Superior temporal gyrus (tissue), 1 donor: Measurements from ENCODE around the gene SPINT3.

Experiments used
- DNase-seq: peaks from one replicate; pipeline ENCODE4 v3.0.0-alpha.2; 2016; ENCODE audit errors: extremely low spot score

The SPINT3 gene

GRCh38 chr20:45515147-45515913 lies at the start of gene SPINT3:
SPINT3 (minus strand) TSS chr20:45515622; CDS start chr20:45515608, 14 bp downstream.
- no peak for DNase-seq

GRCh38 chr20:45564760-45565276 lies 49.4 kb upstream of the SPINT3 start:
- no peak for DNase-seq

- DNase-seq, result no peak
Observed at GRCh38 chr20:45555198-45555597, 39.8 kb upstream of the SPINT3 start.

DNA sequence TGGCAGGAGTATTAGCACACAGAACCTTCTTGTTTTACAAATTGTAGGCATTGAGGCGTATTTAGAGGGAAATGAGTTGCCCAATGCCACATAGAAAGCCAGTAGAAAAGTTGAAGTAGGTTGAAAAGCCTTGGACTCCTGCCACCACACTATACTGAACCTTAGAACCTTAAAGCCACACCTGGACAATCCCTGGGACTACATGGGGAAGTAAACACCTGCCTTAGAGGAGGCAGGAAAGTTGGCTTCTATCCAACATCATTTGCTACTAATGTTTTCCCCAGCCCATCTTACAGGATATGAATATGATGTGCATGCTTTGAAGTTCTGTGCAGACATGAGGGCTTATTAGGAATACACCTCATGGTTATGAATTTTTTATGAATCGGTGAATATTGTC lies 37.0 kb upstream of the SPINT3 start:
- no peak for DNase-seq

GRCh38 chr20:45550765-45551164 lies 35.3 kb upstream of the SPINT3 start:
- no peak for DNase-seq

GRCh38 chr20:45548410-45548809 lies 33.0 kb upstream of the SPINT3 start:
- no peak for DNase-seq

DNA sequence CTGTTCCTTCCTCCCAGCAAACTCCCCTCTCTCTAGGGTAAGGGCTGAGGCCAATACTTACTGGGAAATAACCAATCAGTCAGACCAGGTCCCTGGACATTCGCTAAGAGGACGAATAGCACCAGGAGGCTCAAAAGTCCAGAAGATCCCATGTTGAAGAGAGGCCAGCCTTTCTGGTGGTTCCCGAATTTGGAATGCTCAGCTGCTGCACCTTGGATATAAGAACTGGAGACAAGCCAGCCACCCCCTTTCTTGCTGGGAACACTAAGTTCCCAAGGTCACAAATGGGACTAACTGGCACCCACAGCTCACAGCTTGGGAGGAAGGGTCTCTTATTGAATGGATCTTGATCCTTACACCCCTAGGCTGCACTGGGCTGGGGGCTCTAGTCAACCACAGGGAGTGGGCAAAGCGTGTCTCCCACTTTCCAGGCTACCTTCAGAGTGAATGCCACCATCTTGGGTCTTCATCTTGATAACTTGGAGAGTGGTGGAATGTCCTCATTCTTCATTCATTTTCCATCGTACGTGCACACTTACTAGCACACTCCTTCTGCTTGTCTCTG lies 31.9 kb upstream of the SPINT3 start, which contains the start of gene EPPIN:
TSS of gene EPPIN (minus strand) at position 196 of the 565 bp plus-strand sequence. CDS start at position 152, 44 bp downstream.
- no peak for DNase-seq

DNA sequence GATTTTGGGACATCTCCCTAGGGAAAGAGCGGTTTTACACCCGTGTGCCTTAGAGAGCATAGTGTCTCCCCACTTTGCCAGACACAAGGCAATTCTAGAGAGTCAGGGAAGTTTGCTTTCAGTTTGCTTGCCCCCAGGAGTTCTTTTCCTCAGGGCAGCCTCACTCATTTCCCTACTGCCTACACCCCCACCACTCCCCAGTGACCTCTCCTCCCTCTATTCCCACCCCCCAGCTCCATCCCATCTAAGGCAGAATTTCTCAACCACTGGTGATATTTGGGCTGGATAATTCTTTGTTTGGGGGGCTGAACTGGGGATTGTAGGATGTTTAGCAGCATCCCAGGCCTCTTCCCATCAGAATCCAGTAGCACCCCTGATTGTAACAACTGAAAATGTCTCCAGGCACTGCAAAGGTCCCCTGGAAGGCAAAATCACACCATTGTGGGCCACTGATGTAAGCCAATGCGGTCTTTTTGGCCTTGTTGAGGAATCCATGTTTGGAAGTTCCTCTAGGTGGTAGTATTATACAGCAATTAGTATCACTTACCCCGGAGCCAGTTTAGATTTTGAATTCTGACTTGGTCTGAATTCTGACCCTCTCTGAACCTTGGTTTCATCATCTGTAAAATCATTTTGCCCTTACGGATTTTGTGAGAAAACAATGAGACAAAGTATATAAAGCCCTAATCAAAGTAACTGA lies 30.5 kb upstream of the SPINT3 start:
- peak; percentile 71 for DNase-seq

DNA sequence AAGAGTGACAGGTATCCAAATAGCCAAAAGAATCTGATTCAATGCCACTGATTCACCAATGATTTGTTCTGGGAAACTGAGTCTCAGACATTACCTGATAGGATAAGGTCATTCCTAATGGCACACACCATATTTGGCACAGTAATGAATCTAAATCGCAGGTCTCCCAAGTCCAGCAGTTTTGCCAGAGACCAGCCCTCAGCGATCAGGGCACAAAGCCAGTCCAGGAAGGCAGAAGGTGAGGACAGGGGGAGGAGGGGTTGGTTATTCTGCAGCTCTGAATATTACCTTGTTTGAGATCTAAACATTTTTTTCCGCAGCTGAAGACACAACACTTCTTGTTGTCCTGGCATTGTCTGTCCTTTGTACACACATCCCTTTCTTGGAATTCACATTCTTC lies 29.9 kb upstream of the SPINT3 start:
- DNase-seq, result no peak

- DNase-seq, result no peak
Observed at GRCh38 chr20:45539382-45539781, 24.0 kb upstream of the SPINT3 start, which contains the start of gene WFDC6. WFDC6 (minus strand) TSS chr20:45539482; CDS start chr20:45539407, 75 bp downstream.

- no peak for DNase-seq
Observed at GRCh38 chr20:45538209-45538799, 22.9 kb upstream of the SPINT3 start.

- DNase-seq, result no peak
Observed at GRCh38 chr20:45527294-45527693, 11.9 kb upstream of the SPINT3 start.

DNA sequence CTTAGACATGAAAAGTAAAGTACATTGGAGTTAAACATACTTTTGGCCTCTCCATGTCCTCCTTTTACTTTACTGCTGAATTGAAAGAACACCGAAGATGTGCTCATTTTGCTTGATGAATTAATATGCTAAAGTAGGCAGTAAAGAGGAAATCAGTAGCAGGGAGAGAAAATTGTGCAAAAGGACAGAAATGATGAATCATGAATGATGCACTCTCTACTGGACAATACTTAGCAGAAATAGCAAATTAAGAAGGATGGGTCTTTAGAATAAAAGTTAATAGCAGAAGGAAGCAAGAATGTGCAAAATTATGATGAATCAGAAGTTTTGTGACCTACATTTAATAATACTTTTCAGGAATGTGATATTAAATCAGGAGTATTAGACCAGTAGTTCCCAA lies 8.4 kb upstream of the SPINT3 start:
- DNase-seq, result no peak

DNA sequence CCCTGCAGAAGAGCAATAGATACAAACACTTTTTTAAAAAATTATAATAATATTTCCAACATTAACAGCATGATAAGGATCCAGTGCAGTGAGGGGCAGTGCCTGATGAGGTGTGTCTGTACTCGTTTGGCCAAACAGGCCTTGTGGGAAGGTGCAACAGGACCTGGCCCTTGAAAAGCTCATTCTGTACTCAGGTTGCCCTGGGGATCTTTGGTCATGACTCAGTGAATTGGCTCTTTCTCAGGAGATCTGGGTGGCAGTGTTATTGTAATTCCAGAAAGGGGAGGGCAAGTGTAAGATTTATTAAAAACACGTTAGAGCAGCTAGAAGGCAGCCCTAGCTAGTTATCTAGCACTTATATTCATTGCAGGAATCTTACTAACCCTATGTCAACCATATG lies 2.9 kb upstream of the SPINT3 start:
- DNase-seq, result no peak

DNA sequence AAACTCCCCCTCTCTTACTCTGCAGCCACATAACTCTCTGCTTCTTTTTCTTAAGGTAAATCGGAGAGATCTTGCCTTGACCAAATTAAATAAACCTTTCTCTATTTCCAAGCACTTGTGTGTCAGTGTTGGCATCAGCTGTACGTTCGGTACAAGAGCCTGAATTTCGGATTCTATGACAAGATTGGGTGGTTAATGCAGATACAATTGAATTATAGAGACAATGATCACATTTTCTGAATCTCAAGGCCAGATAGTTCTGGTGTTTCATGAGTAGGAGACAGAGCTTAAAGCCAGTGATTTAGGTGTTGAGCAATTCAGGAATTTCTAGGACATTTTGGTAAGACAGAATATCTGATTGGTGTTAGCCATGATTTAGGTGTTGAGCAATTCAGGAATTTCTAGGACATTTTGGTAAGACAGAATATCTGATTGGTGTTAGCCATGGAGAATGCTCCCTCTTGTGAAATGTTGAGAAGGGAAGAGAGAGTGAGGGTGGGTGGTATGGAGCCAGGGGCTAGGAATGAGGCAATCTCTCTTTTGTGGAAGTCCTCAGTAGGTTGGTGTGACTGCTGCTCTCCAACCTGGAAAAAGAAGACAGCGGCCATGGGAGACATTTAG lies 5.1 kb downstream of the SPINT3 start:
- no peak for DNase-seq

DNA sequence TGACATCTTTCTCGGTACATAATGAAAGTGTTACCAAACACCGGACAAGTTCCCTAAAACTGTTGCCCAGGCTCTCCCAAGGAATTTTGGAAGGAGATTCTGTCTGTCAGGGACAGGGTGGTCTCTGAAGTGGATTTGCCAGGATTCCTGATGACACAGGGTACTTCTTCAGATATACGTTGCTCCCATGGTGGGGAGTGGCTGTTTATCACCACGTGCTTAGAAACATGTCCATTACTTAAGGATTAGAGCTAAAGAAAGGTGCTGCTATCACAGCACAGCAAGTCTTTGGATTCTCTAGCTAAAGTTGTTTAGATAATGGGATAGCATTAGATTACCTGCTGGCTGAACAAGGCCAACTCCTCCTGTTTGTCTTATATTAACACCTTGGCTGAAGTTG lies 6.3 kb downstream of the SPINT3 start:
- no peak for DNase-seq

- DNase-seq, result no peak
Observed at GRCh38 chr20:45508068-45508886, 7.1 kb downstream of the SPINT3 start.

GRCh38 chr20:45507011-45507820 lies 8.2 kb downstream of the SPINT3 start:
- DNase-seq, result no peak

- no peak for DNase-seq
Observed at GRCh38 chr20:45506398-45506797, 9.0 kb downstream of the SPINT3 start.

- DNase-seq, result no peak
Observed at GRCh38 chr20:45503403-45503802, 12.0 kb downstream of the SPINT3 start.
